ENCODE results near the gene RNF213. TPM values are rescaled to one million over a fixed set of nuclear protein-coding genes. Genes with fewer than 3 reads are reported as not detected.

RNF213 gene
- total and polyA plus RNA-seq, 2 of the 8 experiments (the other 6 are each of a cell fraction or from before 2014, with no cell fraction given): 33.8 to 62.8 TPM

DNA sequence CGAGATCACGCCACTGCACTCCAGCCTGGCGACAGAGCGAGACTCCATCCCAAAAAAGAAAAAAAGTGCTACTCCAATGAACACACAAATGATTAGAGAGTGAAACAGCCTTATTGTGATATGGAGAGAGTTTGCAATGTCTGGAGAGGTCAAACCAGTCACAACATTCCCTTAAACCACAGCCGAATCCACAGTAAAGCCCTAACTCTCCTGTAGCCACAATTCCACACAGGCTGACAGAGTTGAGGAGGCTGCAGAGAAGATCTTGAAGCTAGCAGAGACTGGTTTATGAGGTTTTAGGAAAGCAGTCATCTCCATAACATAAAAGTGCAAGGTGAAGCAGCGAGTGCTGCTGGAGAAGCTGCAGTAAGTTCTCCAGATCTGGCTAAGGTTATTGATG is 6.7 kb downstream of the RNF213 start:
- H4K20me1 ChIP-seq (replicated peaks in 1 of 2; ENCODE audit: control insufficient read depth in 1 of 2, insufficient read depth in 2 of 2, low read length in 2 of 2): peaks cover 0 to 4% of the 10 kb centered on the region in 2 experiments
- peaks cover 12 to 24% (median 19%) of the 10 kb centered on the region in 4 experiments for H3K4me1 ChIP-seq (replicated peaks in 1 of 4; ENCODE audit: control insufficient read depth in 3 of 4, insufficient read depth in 4 of 4, low read length in 3 of 4)
- H3K18ac ChIP-seq (ENCODE audit: extremely low read depth, low read length): no peak overlapping the region
- ChIA-PET POLR2A (ENCODE audit: partially characterized antibody) (interaction anchor here (0.6 to 2.1 kb wide), 3 partner anchors 9 to 13 kb away, joined by 3 to 8 read pairs (median 5); no protein-coding TSS in a partner anchor), CTCF (ENCODE audit: partially characterized antibody) (interaction anchor here (1.7 to 4.8 kb wide), 2 partner anchors 63 to 94 kb away, joined by 5 to 11 read pairs; no protein-coding TSS in a partner anchor)
- H2BK15ac ChIP-seq (ENCODE audit: low read length): no peak overlapping the region
- peaks cover 0 to 4% of the 10 kb centered on the region in 2 experiments; a peak in 2 of 4 replicates for H3K79me2 ChIP-seq (ENCODE audit: control insufficient read depth in 1 of 2, insufficient read depth in 2 of 2, low read length in 2 of 2)
- H3K79me1 ChIP-seq (ENCODE audit: low read depth, low read length): 0 out of 2 replicates have a peak, but pooled peaks cover under 1% of the 10 kb centered on the region
- H2BK12ac ChIP-seq (ENCODE audit: low read depth, low read length): no peak overlapping the region
- H3K23me2 ChIP-seq (ENCODE audit: low read depth, low read length): peaks cover 4% of the 10 kb centered on the region; the same call in 1 of the 2 replicates
- no peak overlapping the region for H4K5ac ChIP-seq (ENCODE audit: insufficient read length, low read depth, low read length)
- FAIRE-seq: no peak
- H4K91ac ChIP-seq (replicated peaks; ENCODE audit: insufficient read length, low read length): no peak overlapping the region
- no peak overlapping the region for H2AK5ac ChIP-seq (ENCODE audit: low read depth, low read length)
- H3K4me3 ChIP-seq (ENCODE audit: extremely low read depth in 1 of 4, insufficient read depth in 2 of 4, low read depth in 3 of 4, low read length in 4 of 4): no peak overlapping the region
- H3K9me3 ChIP-seq (ENCODE audit: insufficient read depth in 2 of 2, low read depth in 1 of 2, low read length in 1 of 2): no peaks in the 10 kb centered on the region
- no peaks in the 10 kb centered on the region for H3K27me3 ChIP-seq (replicated peaks in 1 of 4; ENCODE audit: control insufficient read depth in 3 of 4, extremely low read depth in 1 of 4, insufficient read depth in 3 of 4, low read length in 3 of 4)
- no peak overlapping the region for H2BK5ac ChIP-seq (ENCODE audit: low read depth, low read length)
- no peak overlapping the region for H3K9ac ChIP-seq (replicated peaks in 1 of 4; ENCODE audit: extremely low read depth in 1 of 4, low read depth in 3 of 4, low read length in 3 of 4)
- H3K56ac ChIP-seq (replicated peaks; ENCODE audit: insufficient read length, low read depth, low read length): no peak overlapping the region
- H3K4ac ChIP-seq (replicated peaks; ENCODE audit: insufficient read length, low read depth, low read length): no peak overlapping the region
- 99% methylated on average over 6 of the region's 6 CpGs; no CpG with 5 or more reads in 1 of the 2 experiments for WGBS, 2 experiments (ENCODE audit: extremely low coverage in 1 of 2, insufficient coverage in 1 of 2, insufficient read length in 1 of 2, insufficient replicate concordance in 2 of 2, low coverage in 1 of 2, low lambda C conversion rate in 2 of 2, missing lambda C conversion rate in 1 of 2)
- no peak overlapping the region for H4K8ac ChIP-seq (ENCODE audit: extremely low read depth, insufficient read depth, low read length)
- H2BK20ac ChIP-seq (ENCODE audit: low read length): no peak overlapping the region
- H3K4me2 ChIP-seq (ENCODE audit: insufficient read depth in 1 of 2, low read depth in 2 of 2, low read length in 2 of 2): no peak overlapping the region
- no peak overlapping the region for H3K14ac ChIP-seq (ENCODE audit: insufficient read length)
- no peak overlapping the region for H2AFZ ChIP-seq (ENCODE audit: low read length)
- no peak overlapping the region for H2BK120ac ChIP-seq (replicated peaks; ENCODE audit: low read depth, low read length)
- H3K23ac ChIP-seq (ENCODE audit: insufficient read length): no peak overlapping the region
- H3K36me3 ChIP-seq (ENCODE audit: control insufficient read depth in 2 of 4, insufficient read depth in 4 of 4, low read length in 3 of 4): peaks cover 0 to 9% (median 3%) of the 10 kb centered on the region in 4 experiments; a peak in 4 of 8 replicates
- no peak for DNase-seq (ENCODE audit: low read depth in 1 of 2, low spot score in 2 of 2)
- H3K27ac ChIP-seq (ENCODE audit: low read depth, low read length): no peak overlapping the region
- TF ChIP-seq TAF1 (IDR thresholded peaks at IDR 0.05; ENCODE audit: low read depth, low read length): no peak
- TF ChIP-seq RAD21 (IDR thresholded peaks at IDR 0.05 in 1 of 2, conservative IDR thresholded peaks at IDR 0.05 in 1 of 2; ENCODE audit: low read depth in 2 of 2, low read length in 2 of 2): no peak
- no peak for TF ChIP-seq SUZ12 (IDR thresholded peaks at IDR 0.05; ENCODE audit: low read length)
- TF ChIP-seq FOSL1 (IDR thresholded peaks at IDR 0.05; ENCODE audit: insufficient read depth, low read depth, low read length): no peak
- TF ChIP-seq CEBPB (IDR thresholded peaks at IDR 0.05; ENCODE audit: low read depth, low read length): no peak
- no peak for TF ChIP-seq GTF2F1 (IDR thresholded peaks at IDR 0.05; ENCODE audit: borderline replicate concordance, low read depth, low read length)
- no peak for TF ChIP-seq SP4 (IDR thresholded peaks at IDR 0.05; ENCODE audit: low read length)
- TF ChIP-seq NRF1 (IDR thresholded peaks at IDR 0.05; ENCODE audit: low read depth, low read length): no peak
- TF ChIP-seq ASH2L (IDR thresholded peaks at IDR 0.05; ENCODE audit: low read length): no peak
- TF ChIP-seq KDM1A (IDR thresholded peaks at IDR 0.05; ENCODE audit: borderline replicate concordance, low read length): no peak
- TF ChIP-seq, protein P1, sequence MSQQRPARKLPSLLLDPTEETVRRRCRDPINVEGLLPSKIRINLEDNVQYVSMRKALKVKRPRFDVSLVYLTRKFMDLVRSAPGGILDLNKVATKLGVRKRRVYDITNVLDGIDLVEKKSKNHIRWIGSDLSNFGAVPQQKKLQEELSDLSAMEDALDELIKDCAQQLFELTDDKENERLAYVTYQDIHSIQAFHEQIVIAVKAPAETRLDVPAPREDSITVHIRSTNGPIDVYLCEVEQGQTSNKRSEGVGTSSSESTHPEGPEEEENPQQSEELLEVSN (IDR thresholded peaks at IDR 0.05): no peak
- no peak for TF ChIP-seq TCF12 (IDR thresholded peaks at IDR 0.05; ENCODE audit: low read depth, low read length)
- TF ChIP-seq BACH1 (IDR thresholded peaks at IDR 0.05; ENCODE audit: low read length): no peak
- TF ChIP-seq, protein P2, sequence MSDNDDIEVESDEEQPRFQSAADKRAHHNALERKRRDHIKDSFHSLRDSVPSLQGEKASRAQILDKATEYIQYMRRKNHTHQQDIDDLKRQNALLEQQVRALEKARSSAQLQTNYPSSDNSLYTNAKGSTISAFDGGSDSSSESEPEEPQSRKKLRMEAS (IDR thresholded peaks at IDR 0.05): no peak

All from H1 (cell line).